Heart left ventricle (tissue), 16 donors: Measurements from ENCODE around the gene DNM3. TPM values are rescaled to one million over a fixed set of nuclear protein-coding genes. Genes with fewer than 3 reads are reported as not detected.
A peak's percentile ranks its signal among the peaks of the same experiment; 100 is the strongest.

Experiments used
- ATAC-seq, 4 donors: fragments of 200-7000 bp; cut with Tn5 transposase; one replicate each; pipeline ENCODE4 v1.9.1; 2020 to 2022; ENCODE audit warnings: moderate library complexity in 4 of 4, mild to moderate bottlenecking in 3 of 4, moderate number of reproducible peaks in 1 of 4
- DNase-seq, 5 donors: peaks; one replicate each; pipeline ENCODE4 v3.0.0-alpha.2; 2020
- H3K27ac ChIP-seq, 12 donors: fragments of 200-600 bp; sonication (generic) in 4 of 12; one replicate each; pipeline versions ENCODE4 v1.5.0 to v1.8.0; 2016 to 2022; ENCODE audit warnings: mild to moderate bottlenecking in 2 of 12
- H3K27me3 ChIP-seq, 9 donors: fragments of 200-600 bp; sonication (generic) in 2 of 9; one replicate each; pipeline versions ENCODE4 v1.5.1 to v1.8.0; 2016 to 2022; ENCODE audit warnings: mild to moderate bottlenecking in 3 of 9
- H3K36me3 ChIP-seq, 9 donors: fragments of 200-600 bp; sonication (generic) in 2 of 9; one replicate each; pipeline versions ENCODE4 v1.5.0 to v1.8.0; 2018 to 2022; ENCODE audit warnings: mild to moderate bottlenecking in 2 of 9
- H3K4me1 ChIP-seq, 12 donors: fragments of 200-600 bp; sonication (generic) in 4 of 12; one replicate each; pipeline versions ENCODE4 v1.5.0 to v1.8.0; 2016 to 2022; ENCODE audit warnings: mild to moderate bottlenecking in 3 of 12
- H3K4me3 ChIP-seq, 12 donors: fragments of 200-600 bp; sonication (generic) in 4 of 12; one replicate each; pipeline versions ENCODE4 v1.5.0 to v1.8.0; 2017 to 2022; ENCODE audit warnings: mild to moderate bottlenecking in 9 of 12, moderate library complexity in 4 of 12
- H3K9me3 ChIP-seq, 12 donors: fragments of 200-600 bp; sonication (generic) in 4 of 12; one replicate each; pipeline versions ENCODE4 v1.5.0 to v1.8.0; 2016 to 2022; ENCODE audit warnings: mild to moderate bottlenecking in 1 of 12
- POLR2A ChIP-seq, 2 donors: fragments of 450-650 bp; IDR thresholded peaks; one replicate each; pipeline ENCODE4 v1.6.1; 2017; ENCODE audit warnings: antibody characterized with exemption in 2 of 2, mild to moderate bottlenecking in 2 of 2, moderate library complexity in 2 of 2
- WGBS, 4 donors: extraction: QIAGEN DNeasy Blood & Tissue Kit in 2 of 4; methylation state at CpG; one replicate each; pipeline versions ENCODE4 v1.1.5 to v1.1.7; 2013 to 2018; 5-methylcytosine and 5-hydroxymethylcytosine counted together
- intact Hi-C, 10 donors: fragments of 100-400 bp; cut with DNase I; formaldehyde crosslinking; loops; one replicate each; pipeline versions ENCODE4 v1.11.1 to v1.14.2; 2022
- long read RNA-seq, 3 donors: library from polyadenylated mRNA; unstranded; transcript quantifications; one replicate each; pipeline ENCODE4 v2.0.0, GENCODE V29; 2020 to 2021
- polyA plus RNA-seq, 2 donors: library from polyadenylated mRNA; stranded (reverse); fragments of 200-250 nt; gene quantifications; one replicate each; pipeline ENCODE4 v1.2.3, GENCODE V29; 2013
- total RNA-seq, 9 donors: library from RNA; depleted of rRNA in 2 of 9; stranded (reverse); fragments of >200 nt in 2 of 9; fragmentation: NEBNext Ultra II Directional in 3 of 9; extraction: Animal tissue kit (Norgen Biotek cat#: 25700) in 3 of 9; gene quantifications; one replicate each; pipeline versions ENCODE4 v1.1.0 to v1.2.4, GENCODE V29; 2016 to 2023
- TF ChIP-seq, protein P1 (sequence below), 12 donors: fragments of 200-600 bp; sonication (generic) in 4 of 12; IDR thresholded peaks; one replicate each; pipeline versions ENCODE4 v1.5.0 to v1.8.0; 2018 to 2022; ENCODE audit warnings: antibody characterized with exemption in 12 of 12, mild to moderate bottlenecking in 5 of 12
- donor health status: ischemic (EF 13 %, LVEDD 7.1; RV severe dilation, severe dysfunction).
- donor health status: healthy with polysubstance abuse.
- donor health status: DM: no; HTN: yes; CAD: no.
- donor health status: DM: no; HTN: no; CAD: no.
- donor health status: ischemic (EF 25% LVEDD 6.9; RV normal size, moderate dysfunction).
- donor health status: ischemic (EF 25% LVEDD 5.7; RV mildly dilated, moderate dysfunction).
- donor health status: healthy.
- donor health status: DM: yes; HTN: yes; CAD: no.
- donor health status: ischemic (EF 35%, LVEDD 5.7; RV mildly dilated, moderate dysfunction).
- donor health status: nonischemic (EF 11% LVEDD 7.7; RV severe dilation, severe dysfunction).
- donor health status: DM: yes; HTN: yes; CAD: no.
- donor health status: PGD.
- donor health status: ischemic (EF 29% LVEDD 5.4; RV normal size, mild dysfunction).
- donor health status: nonischemic (EF 23%, LVEDD 6.1; RV moderate dilation, normal function).

DNM3 gene
- total RNA-seq (1 to 10 TPM; 1.1 to 3.9 (median 2.2) TPM), polyA plus RNA-seq (1 to 10 TPM in 1 of 2 donors, under 1 TPM in 1; 0.44 to 1.3 TPM)
- long read RNA-seq, donor 1, partial matches to known transcripts: 0 of 2 reads
- long read RNA-seq, donor 1, other reads (novel, unspliced or antisense): 2 of 2 reads
- long read RNA-seq, donor 2, partial matches to known transcripts: 1 of 3 reads
- long read RNA-seq, donor 2, other reads (novel, unspliced or antisense): 2 of 3 reads
- long read RNA-seq, donor 3, partial matches to known transcripts: 0 of 4 reads
- long read RNA-seq, donor 3, other reads (novel, unspliced or antisense): 4 of 4 reads

DNA sequence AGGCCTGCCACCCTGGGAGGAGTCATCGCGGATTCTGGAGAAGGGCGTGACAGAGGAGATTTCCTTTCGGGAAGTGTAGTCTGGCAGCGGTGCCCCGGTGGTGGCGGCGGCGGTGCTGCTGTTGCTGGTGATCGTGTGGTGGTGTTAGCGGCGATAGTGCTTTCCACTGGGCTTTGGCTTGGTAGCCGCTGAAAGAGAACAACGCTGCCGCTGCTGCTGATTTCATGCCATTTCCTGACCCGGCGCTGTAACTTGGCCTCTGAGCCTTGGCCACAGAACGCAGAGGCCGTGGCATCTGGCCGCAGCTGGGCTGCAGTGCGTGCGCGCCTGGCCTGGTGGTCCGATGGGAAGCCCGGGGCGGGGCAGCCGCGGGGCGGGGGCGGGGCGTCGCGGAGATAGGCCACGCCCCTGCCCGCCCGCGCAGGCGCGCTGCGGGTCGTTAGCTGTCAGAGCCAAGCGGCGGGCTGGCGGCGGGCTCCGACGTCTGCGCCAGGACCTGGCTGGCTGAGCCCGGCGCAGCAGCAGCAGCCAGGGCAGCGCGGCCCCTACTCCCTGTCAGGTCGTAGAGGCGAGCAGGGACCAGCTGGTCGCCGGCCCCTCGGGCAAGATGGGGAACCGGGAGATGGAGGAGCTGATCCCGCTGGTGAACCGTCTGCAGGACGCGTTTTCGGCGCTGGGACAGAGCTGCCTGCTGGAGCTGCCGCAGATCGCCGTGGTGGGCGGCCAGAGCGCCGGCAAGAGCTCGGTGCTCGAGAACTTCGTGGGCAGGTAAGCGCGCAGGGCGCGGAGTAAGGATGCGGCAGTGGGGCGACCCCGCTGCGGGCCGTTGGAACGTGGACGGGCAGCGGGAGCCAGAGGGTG is at the start of gene DNM3:
TSS of gene DNM3 (plus strand) at position 449 of the 861 bp plus-strand sequence. CDS start at position 608, 159 bp downstream.
- peaks cover 0 to 24% (median 7%) of the 10 kb centered on the region in 12 donors for H3K4me1 ChIP-seq
- peaks cover 0 to 7% (median 0%) of the 10 kb centered on the region in 9 donors for H3K27me3 ChIP-seq
- H3K27ac ChIP-seq: peak within 1 kb of the TSS in 11 of 12 donors; percentile 24 to 79 (median 64)
- peak; percentile 77 to 99 (median 98) for ATAC-seq
- 1 to 2% (median 1%) methylated on average over 40 to 85 of the region's 85 CpGs for WGBS, 4 donors
- intact Hi-C loops: loop anchor here in 3 of 10 donors (5.0 to 10.0 kb wide), 3 partner anchors 34 to 74 kb away; no protein-coding TSS in a partner anchor
- no peaks in the 10 kb centered on the region for H3K36me3 ChIP-seq
- DNase-seq: peak; percentile 82 to 93 (median 87)
- H3K9me3 ChIP-seq: peaks cover 0 to 9% (median 0%) of the 10 kb centered on the region in 12 donors
- H3K4me3 ChIP-seq: peak within 1 kb of the TSS; percentile 58 to 91 (median 80)
- TF ChIP-seq POLR2A (IDR thresholded peaks at IDR 0.05): peak in 1 of 2 donors; percentile 74
- TF ChIP-seq, protein P1, sequence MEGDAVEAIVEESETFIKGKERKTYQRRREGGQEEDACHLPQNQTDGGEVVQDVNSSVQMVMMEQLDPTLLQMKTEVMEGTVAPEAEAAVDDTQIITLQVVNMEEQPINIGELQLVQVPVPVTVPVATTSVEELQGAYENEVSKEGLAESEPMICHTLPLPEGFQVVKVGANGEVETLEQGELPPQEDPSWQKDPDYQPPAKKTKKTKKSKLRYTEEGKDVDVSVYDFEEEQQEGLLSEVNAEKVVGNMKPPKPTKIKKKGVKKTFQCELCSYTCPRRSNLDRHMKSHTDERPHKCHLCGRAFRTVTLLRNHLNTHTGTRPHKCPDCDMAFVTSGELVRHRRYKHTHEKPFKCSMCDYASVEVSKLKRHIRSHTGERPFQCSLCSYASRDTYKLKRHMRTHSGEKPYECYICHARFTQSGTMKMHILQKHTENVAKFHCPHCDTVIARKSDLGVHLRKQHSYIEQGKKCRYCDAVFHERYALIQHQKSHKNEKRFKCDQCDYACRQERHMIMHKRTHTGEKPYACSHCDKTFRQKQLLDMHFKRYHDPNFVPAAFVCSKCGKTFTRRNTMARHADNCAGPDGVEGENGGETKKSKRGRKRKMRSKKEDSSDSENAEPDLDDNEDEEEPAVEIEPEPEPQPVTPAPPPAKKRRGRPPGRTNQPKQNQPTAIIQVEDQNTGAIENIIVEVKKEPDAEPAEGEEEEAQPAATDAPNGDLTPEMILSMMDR (IDR thresholded peaks at IDR 0.05): no peak

DNA sequence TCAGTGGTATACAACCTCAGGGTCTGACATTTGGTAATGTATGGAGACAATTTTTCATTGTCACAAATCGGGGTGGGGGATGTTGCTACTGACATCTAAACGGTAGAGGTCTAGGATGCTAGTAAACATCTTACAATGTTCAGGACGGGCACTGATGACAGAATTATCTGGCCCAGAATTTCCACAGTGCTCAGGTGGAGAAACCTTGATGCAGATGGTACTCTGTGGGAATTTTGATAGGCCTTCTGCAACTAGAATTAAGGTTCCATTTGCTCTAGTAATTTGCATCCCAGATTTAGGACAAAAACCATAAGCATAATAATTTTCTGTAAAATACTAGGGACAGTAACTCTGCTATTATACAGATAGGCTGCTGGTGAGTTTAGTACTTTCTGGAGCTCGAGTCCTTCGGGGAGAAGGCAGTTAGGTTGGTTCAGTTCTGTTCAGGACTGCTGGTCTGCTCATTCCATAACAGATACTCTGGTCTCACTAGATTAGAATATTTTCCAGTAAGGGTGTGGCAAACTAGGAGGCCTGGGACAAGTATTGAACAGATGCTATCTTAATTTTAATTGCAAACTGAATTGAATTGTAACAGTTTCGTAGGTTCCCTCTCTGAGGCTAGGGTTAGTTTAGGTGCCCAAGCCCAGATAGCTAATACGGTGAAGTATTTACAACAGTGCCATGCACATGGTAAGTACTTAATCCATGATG is 48.5 kb upstream of the DNM3 start:
- Histone ChIP-seq H3K4me3 (no peak overlapping the region), H3K9me3 (no peaks in the 10 kb centered on the region), H3K4me1 (peaks cover 0 to 4% (median 0%) of the 10 kb centered on the region in 12 donors), H3K27me3 (no peaks in the 10 kb centered on the region), H3K36me3 (peaks cover 0 to 100% (median 99%) of the 10 kb centered on the region in 9 donors), H3K27ac (no peak overlapping the region)
- ATAC-seq: no peak
- DNase-seq: no peak
- intact Hi-C loops: no loop called here
- TF ChIP-seq, protein P1 (IDR thresholded peaks at IDR 0.05): no peak
- TF ChIP-seq POLR2A (IDR thresholded peaks at IDR 0.05): no peak
- WGBS, 4 donors: 90 to 94% (median 92%) methylated on average over 7 of the region's 7 CpGs

DNA sequence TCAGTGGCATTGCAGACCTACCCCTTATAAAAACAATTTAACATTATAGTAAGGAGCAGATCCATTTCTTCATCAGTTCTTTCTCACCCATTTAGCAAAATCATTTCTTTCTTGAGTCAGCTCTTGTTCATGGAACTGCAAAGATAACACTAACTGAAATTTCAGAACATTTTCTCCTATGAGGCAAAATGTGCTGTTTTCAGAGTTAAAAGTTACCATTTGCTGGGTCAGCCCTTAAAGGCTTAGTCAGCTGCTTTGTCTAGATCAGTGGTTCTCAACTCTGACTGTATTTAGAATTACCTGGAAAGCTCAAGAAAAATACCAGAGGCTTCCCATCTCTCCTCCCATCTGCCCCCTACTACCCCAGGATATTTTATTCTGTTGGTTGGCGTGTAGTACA is 47.7 kb upstream of the DNM3 start:
- no peaks in the 10 kb centered on the region for H3K9me3 ChIP-seq
- intact Hi-C loops: no loop called here
- H3K4me1 ChIP-seq: peaks cover 0 to 4% (median 0%) of the 10 kb centered on the region in 12 donors
- DNase-seq (no peak), ATAC-seq (no peak)
- H3K36me3 ChIP-seq: peaks cover 0 to 100% (median 95%) of the 10 kb centered on the region in 9 donors
- TF ChIP-seq POLR2A (IDR thresholded peaks at IDR 0.05): no peak
- TF ChIP-seq, protein P1 (IDR thresholded peaks at IDR 0.05): no peak
- H3K27me3 ChIP-seq: no peaks in the 10 kb centered on the region
- H3K4me3 ChIP-seq: no peak overlapping the region
- WGBS, 4 donors: 96 to 100% (median 99%) methylated on average over 1 of the region's 1 CpG
- no peak overlapping the region for H3K27ac ChIP-seq
